Measurements from ENCODE around the gene WNT5B.

- no peak for TF ChIP-seq CTCF (IDR thresholded peaks at IDR 0.05 in 4 of 5, conservative IDR thresholded peaks at IDR 0.05 in 1 of 5)
- TF ChIP-seq POLR2A (IDR thresholded peaks at IDR 0.05), result no peak
These were observed 2.0 kb downstream of the WNT5B start for GRCh38 chr12:1630827-1631591.
